Lower leg skin (tissue), 4 donors: ENCODE data around the gene FAM114A1. TPM values are rescaled to one million over a fixed set of nuclear protein-coding genes. Genes with fewer than 3 reads are reported as not detected.

ENCODE experiments used
- DNase-seq, 2 donors: peaks; one replicate each; pipeline ENCODE4 v3.0.0-alpha.2; 2019; ENCODE audit warnings: low spot score in 2 of 2
- H3K4me3 ChIP-seq: fragments of 200-600 bp; sonication (generic); 2 replicates; pipeline ENCODE4 v1.5.1; 2017; ENCODE audit warnings: mild to moderate bottlenecking, low read depth; ENCODE audit not compliant: poor library complexity, severe bottlenecking
- POLR2A ChIP-seq, 2 donors: fragments of 450-650 bp; IDR thresholded peaks; one replicate each; pipeline ENCODE4 v1.6.1; 2016 to 2017; ENCODE audit warnings: antibody characterized with exemption in 2 of 2, mild to moderate bottlenecking in 1 of 2, moderate library complexity in 1 of 2
- WGBS, 2 donors: methylation state at CpG; one replicate each; pipeline ENCODE4 v1.1.5; 2018; 5-methylcytosine and 5-hydroxymethylcytosine counted together
- intact Hi-C: fragments of 100-400 bp; cut with DNase I; formaldehyde crosslinking; loops from one replicate; pipeline ENCODE4 v1.15.0; 2023; ENCODE audit warnings: low total_unique reads
- total RNA-seq, 4 donors: library from RNA; depleted of rRNA; stranded (reverse); fragments of >200 nt; gene quantifications; one replicate each; pipeline ENCODE4 v1.1.0, GENCODE V29; 2016
- TF ChIP-seq, protein P1 (sequence below), 3 donors: fragments of 450-650 bp; IDR thresholded peaks; one replicate each; pipeline ENCODE4 v1.5.1; 2016; ENCODE audit warnings: antibody characterized with exemption in 3 of 3, mild to moderate bottlenecking in 3 of 3, moderate library complexity in 2 of 3

FAM114A1 gene
- total RNA-seq, 4 donors from 2014 or later, result 49.8 to 71.0 (median 54.6) TPM

DNA sequence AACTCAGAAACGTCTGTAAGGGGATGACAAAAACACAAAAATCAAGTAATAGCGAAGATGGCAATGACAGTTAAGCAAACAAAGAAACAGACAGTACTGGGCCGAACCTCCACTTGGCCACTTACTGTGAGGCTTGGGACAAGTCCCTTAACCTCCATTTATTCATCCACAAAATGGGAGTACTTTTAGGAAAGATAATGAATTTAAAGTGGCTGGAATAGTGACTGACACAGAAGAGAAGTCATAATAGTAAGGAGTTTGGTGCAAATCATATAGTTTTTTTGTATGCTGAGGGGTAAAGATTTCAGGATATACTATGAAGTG lies 9.5 kb upstream of the FAM114A1 start:
- intact Hi-C loops, result no loop called here
- WGBS, 2 donors, result 29 to 30% methylated on average over 3 of the region's 3 CpGs

GRCh38 chr4:38859501-38859900 lies 8.1 kb upstream of the FAM114A1 start:
- no peak for TF ChIP-seq POLR2A (IDR thresholded peaks at IDR 0.05)
- TF ChIP-seq, protein P1, sequence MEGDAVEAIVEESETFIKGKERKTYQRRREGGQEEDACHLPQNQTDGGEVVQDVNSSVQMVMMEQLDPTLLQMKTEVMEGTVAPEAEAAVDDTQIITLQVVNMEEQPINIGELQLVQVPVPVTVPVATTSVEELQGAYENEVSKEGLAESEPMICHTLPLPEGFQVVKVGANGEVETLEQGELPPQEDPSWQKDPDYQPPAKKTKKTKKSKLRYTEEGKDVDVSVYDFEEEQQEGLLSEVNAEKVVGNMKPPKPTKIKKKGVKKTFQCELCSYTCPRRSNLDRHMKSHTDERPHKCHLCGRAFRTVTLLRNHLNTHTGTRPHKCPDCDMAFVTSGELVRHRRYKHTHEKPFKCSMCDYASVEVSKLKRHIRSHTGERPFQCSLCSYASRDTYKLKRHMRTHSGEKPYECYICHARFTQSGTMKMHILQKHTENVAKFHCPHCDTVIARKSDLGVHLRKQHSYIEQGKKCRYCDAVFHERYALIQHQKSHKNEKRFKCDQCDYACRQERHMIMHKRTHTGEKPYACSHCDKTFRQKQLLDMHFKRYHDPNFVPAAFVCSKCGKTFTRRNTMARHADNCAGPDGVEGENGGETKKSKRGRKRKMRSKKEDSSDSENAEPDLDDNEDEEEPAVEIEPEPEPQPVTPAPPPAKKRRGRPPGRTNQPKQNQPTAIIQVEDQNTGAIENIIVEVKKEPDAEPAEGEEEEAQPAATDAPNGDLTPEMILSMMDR (IDR thresholded peaks at IDR 0.05), result no peak
- WGBS, 2 donors, result 97 to 99% methylated on average over 7 of the region's 7 CpGs
- no peak for DNase-seq
- intact Hi-C loops, result no loop called here
- no peak overlapping the region for H3K4me3 ChIP-seq

More for the DNA sequence above, 9.5 kb upstream of the FAM114A1 start:
- no peak for TF ChIP-seq POLR2A (IDR thresholded peaks at IDR 0.05)
- TF ChIP-seq, protein P1 (IDR thresholded peaks at IDR 0.05), result no peak
- DNase-seq, result no peak
- H3K4me3 ChIP-seq, result no peak overlapping the region

DNA sequence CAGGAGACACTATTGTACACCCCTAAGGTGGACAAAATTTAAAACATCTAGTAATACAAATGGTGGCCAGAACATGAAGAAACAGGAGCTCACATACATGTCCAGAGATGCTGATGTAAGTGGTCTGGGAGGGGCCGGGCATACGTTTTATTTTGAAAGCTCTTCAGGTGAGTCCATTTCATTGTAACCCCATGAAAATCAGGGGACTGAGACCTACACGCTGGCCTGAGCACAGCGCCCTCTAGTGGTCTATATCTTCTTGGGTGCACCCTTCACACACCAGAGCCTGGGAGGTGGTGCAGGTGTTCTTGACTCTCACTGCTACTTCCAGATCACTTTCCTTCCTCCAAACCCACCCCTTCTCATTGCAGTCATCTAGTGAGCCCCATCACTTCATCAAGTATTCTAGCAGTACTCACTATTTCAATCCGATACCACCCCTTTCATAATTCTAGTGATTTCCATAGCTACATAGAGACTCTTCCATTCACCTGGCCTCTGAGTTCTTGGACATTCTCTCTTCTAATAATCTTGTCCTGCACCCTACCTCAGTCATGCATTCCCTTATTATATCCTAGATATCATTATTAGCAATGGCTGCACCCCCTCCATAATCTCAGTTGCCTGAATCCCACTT lies 6.7 kb upstream of the FAM114A1 start:
- TF ChIP-seq, protein P1 (IDR thresholded peaks at IDR 0.05), result no peak
- TF ChIP-seq POLR2A (IDR thresholded peaks at IDR 0.05), result no peak
- 35 to 37% methylated on average over 5 of the region's 5 CpGs for WGBS, 2 donors
- DNase-seq, result no peak
- H3K4me3 ChIP-seq, result no peak overlapping the region
- intact Hi-C loops, result no loop called here

- no peak for DNase-seq
- WGBS, 2 donors, result 88 to 90% methylated on average over 4 of the region's 4 CpGs
- no peak for TF ChIP-seq POLR2A (IDR thresholded peaks at IDR 0.05)
- TF ChIP-seq, protein P1 (IDR thresholded peaks at IDR 0.05), result no peak
- intact Hi-C loops, result no loop called here
- H3K4me3 ChIP-seq, result no peak overlapping the region
Measured at GRCh38 chr4:38861791-38862190, 5.8 kb upstream of the FAM114A1 start.

DNA sequence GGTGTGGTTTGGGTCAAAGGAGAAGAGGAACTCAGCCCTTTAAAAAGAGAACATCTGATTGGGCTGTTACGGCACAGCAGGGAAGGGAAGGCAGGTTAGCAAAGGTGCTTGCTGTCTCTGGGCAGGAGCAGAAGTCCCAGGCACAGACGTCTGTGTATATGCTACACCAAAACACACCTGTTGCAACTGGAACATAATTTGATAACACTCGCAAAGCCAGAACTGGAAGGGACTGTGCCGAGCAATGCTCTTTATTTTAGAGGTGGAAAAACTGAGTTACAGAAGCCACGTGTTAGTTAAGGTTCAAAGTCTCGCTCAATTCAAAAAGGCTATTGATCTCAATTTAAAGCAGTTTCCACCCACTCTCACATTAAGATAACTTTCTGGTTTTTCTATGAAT lies 2.2 kb upstream of the FAM114A1 start:
- intact Hi-C loops, result no loop called here
- WGBS, 2 donors, result 60 to 74% methylated on average over 6 of the region's 6 CpGs
- H3K4me3 ChIP-seq, result no peak overlapping the region
- TF ChIP-seq, protein P1 (IDR thresholded peaks at IDR 0.05), result no peak
- TF ChIP-seq POLR2A (IDR thresholded peaks at IDR 0.05), result no peak
- no peak for DNase-seq

DNA sequence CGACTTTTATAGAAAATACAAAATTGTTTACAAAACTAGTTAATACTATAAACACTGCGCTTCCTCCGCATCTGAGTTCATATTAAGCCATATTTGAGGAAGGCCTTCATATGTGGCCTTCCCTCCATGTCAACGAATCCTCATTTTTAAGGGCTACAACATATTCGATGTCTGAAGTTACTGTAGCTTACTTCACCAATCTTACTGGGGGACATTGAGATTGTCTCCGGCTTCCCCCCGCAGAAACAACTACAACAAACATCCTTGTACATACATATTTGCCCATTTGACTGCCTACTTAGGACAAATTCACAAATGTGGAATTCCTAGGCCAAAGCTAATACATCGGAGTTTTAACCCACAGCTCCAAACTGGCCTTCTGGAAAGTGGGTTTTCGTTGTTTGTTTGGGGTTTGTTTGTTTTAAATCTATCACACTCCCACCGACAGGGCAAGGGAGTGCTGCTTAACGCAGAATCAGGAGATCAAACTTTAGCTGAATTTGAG lies 581 bp upstream of the FAM114A1 start:
- no peak for DNase-seq
- intact Hi-C loops, result no loop called here
- H3K4me3 ChIP-seq, result no peak overlapping the region
- 48 to 52% methylated on average over 11 of the region's 11 CpGs for WGBS, 2 donors
- TF ChIP-seq POLR2A (IDR thresholded peaks at IDR 0.05), result no peak
- TF ChIP-seq, protein P1 (IDR thresholded peaks at IDR 0.05), result no peak
